COLO668 (cell line): ENCODE data around the gene RPS15A.
"Not testable (repeated sequence)": the region's sequence is repeated elsewhere in the genome, so short reads cannot be mapped to it uniquely, and the experiment has no call there.

Source experiments
- DNase-seq: peaks from one replicate; lab custom pipeline; 2025; ENCODE audit not compliant: unreplicated experiment; lab: John Stamatoyannopoulos, UW

Gene RPS15A

GRCh38 chr16:18797746-18798145, 7.6 kb upstream of the RPS15A start:
- DNase-seq: no peak

- no peak for DNase-seq
Measured at GRCh38 chr16:18796377-18796776, 6.2 kb upstream of the RPS15A start.

GRCh38 chr16:18792836-18793433, 2.8 kb upstream of the RPS15A start:
- no peak for DNase-seq

GRCh38 chr16:18789515-18789849, 652 bp downstream of the RPS15A start:
- DNase-seq: no peak

- DNase-seq: no peak
Measured at GRCh38 chr16:18788828-18789514, 1.2 kb downstream of the RPS15A start.

GRCh38 chr16:18784917-18785623, 5.1 kb downstream of the RPS15A start:
- DNase-seq: no peak

- DNase-seq: no peak
Measured at GRCh38 chr16:18783430-18784341, 6.4 kb downstream of the RPS15A start.

- DNase-seq: no peak
Measured at GRCh38 chr16:18782697-18783429, 7.3 kb downstream of the RPS15A start.

- not testable (repeated sequence) for DNase-seq
Measured at GRCh38 chr16:18781232-18781631, 8.9 kb downstream of the RPS15A start.

GRCh38 chr16:18780460-18781026, 9.6 kb downstream of the RPS15A start:
- not testable (repeated sequence) for DNase-seq

- DNase-seq: not testable (repeated sequence)
Measured at GRCh38 chr16:18777664-18778063, 12.5 kb downstream of the RPS15A start.

GRCh38 chr16:18776334-18776733, 13.8 kb downstream of the RPS15A start:
- not testable (repeated sequence) for DNase-seq

GRCh38 chr16:18774651-18775050, 15.5 kb downstream of the RPS15A start:
- not testable (repeated sequence) for DNase-seq

GRCh38 chr16:18772171-18772570, 18.0 kb downstream of the RPS15A start:
- DNase-seq: not testable (repeated sequence)

- DNase-seq: not testable (repeated sequence)
Measured at GRCh38 chr16:18770336-18770962, 19.7 kb downstream of the RPS15A start.

- not testable (repeated sequence) for DNase-seq
Measured at GRCh38 chr16:18767217-18767616, 22.9 kb downstream of the RPS15A start.

GRCh38 chr16:18762713-18763112, 27.4 kb downstream of the RPS15A start:
- not testable (repeated sequence) for DNase-seq

- peak; percentile 6 for DNase-seq
Measured at GRCh38 chr16:18759598-18760520, 30.3 kb downstream of the RPS15A start.
